HepG2 (cell line): ENCODE measurements around the gene SAMD14. TPM values are rescaled to one million over a fixed set of nuclear protein-coding genes. Genes with fewer than 3 reads are reported as not detected.

Source experiments
- ATAD3A ChIP-seq: sonication (generic); formaldehyde crosslinking; IDR thresholded peaks from 2 replicates; pipeline ENCODE4 v1.4.0; 2020; ENCODE audit warnings: missing genetic modification reagents
- ATF6 ChIP-seq: sonication (generic); formaldehyde crosslinking; conservative IDR thresholded peaks from 2 replicates; pipeline ENCODE4 v1.4.0; 2020; ENCODE audit warnings: missing genetic modification reagents
- ELF1 ChIP-seq: sonication (generic); formaldehyde crosslinking; IDR thresholded peaks from 2 replicates; pipeline ENCODE4 v1.4.0; 2020; ENCODE audit warnings: missing genetic modification reagents
- IRX3 ChIP-seq: sonication (generic); formaldehyde crosslinking; IDR thresholded peaks from 2 replicates; pipeline ENCODE4 v1.8.1; 2023; ENCODE audit warnings: mild to moderate bottlenecking, low read depth, missing genetic modification reagents, borderline replicate concordance
- NR2F6 ChIP-seq, 2 experiments: IDR thresholded peaks; 2 replicates each; pipeline ENCODE4 v1.6.1; 2016; ENCODE audit warnings: antibody characterized with exemption in 1 of 2, mild to moderate bottlenecking in 1 of 2
- PAXIP1 ChIP-seq: sonication (generic); formaldehyde crosslinking; conservative IDR thresholded peaks from 2 replicates; pipeline ENCODE4 v1.4.0; 2020; ENCODE audit warnings: mild to moderate bottlenecking, missing genetic modification reagents, moderate library complexity
- RFX3 ChIP-seq: IDR thresholded peaks from 2 replicates; pipeline ENCODE4 v1.6.1; 2016; ENCODE audit warnings: missing biosample characterization, missing genetic modification reagents
- SMYD3 ChIP-seq: sonication (generic); formaldehyde crosslinking; IDR thresholded peaks from 2 replicates; pipeline ENCODE4 v1.8.1; 2023; ENCODE audit warnings: mild to moderate bottlenecking, missing genetic modification reagents
- SP5 ChIP-seq: IDR thresholded peaks from 2 replicates; pipeline ENCODE4 v1.6.1; 2016; ENCODE audit warnings: low read depth, borderline replicate concordance
- USF2 ChIP-seq, 2 experiments: sonication (generic) in 1 of 2; formaldehyde crosslinking in 1 of 2; IDR thresholded peaks; 2 replicates each; pipeline versions ENCODE4 v1.5.1 to v1.6.1; 2011 to 2020; ENCODE audit warnings: borderline replicate concordance in 1 of 2, low read depth in 1 of 2, low read length in 1 of 2, mild to moderate bottlenecking in 1 of 2, missing genetic modification reagents in 1 of 2, moderate library complexity in 1 of 2
- YEATS2 ChIP-seq: sonication (generic); formaldehyde crosslinking; IDR thresholded peaks from 2 replicates; pipeline ENCODE4 v1.4.0; 2020; ENCODE audit warnings: missing genetic modification reagents, borderline replicate concordance
- ZMYM3 ChIP-seq: sonication (generic); formaldehyde crosslinking; IDR thresholded peaks from 2 replicates; pipeline ENCODE4 v1.5.1; 2020; ENCODE audit warnings: mild to moderate bottlenecking, missing genetic modification reagents
- ZNF263 ChIP-seq: sonication (generic); formaldehyde crosslinking; IDR thresholded peaks from 2 replicates; pipeline ENCODE4 v1.4.0; 2020; ENCODE audit warnings: missing genetic modification reagents
- ZNF747 ChIP-seq: sonication (generic); formaldehyde crosslinking; IDR thresholded peaks from 2 replicates; pipeline ENCODE4 v1.8.1; 2023; ENCODE audit warnings: missing genetic modification reagents, mild to moderate bottlenecking, borderline replicate concordance
- ZNF766 ChIP-seq: sonication (generic); formaldehyde crosslinking; IDR thresholded peaks from 2 replicates; pipeline ENCODE4 v1.5.0; 2020; ENCODE audit warnings: missing genetic modification reagents, borderline replicate concordance
- ZNF768 ChIP-seq: sonication (generic); formaldehyde crosslinking; IDR thresholded peaks from 2 replicates; pipeline ENCODE4 v1.4.0; 2020; ENCODE audit warnings: missing genetic modification reagents
- ZNF839 ChIP-seq: sonication (generic); formaldehyde crosslinking; IDR thresholded peaks from 2 replicates; pipeline ENCODE4 v1.4.0; 2020; ENCODE audit warnings: missing genetic modification reagents, mild to moderate bottlenecking, borderline replicate concordance
- polyA plus RNA-seq, 8 experiments: library from polyadenylated mRNA; depleted of rRNA in 3 of 8; stranded (reverse) in 7 of 8; unstranded in 1 of 8; fragments of >200 nt; fragmentation: Illumina TruSeq in 4 of 8; extraction: Trizol in 4 of 8; gene quantifications; 2 replicates each; pipeline versions ENCODE4 v1.2.1 to v1.2.3, GENCODE V29; 2011 to 2016; ENCODE audit warnings: low read depth in 4 of 8, missing spikeins in 1 of 8, mixed read lengths in 1 of 8; ENCODE audit not compliant: insufficient read depth in 1 of 8
- total RNA-seq, 5 experiments: library from RNA; depleted of rRNA; stranded (reverse); fragments of >200 nt; fragmentation: Illumina TruSeq; extraction: Trizol; gene quantifications; 2 replicates each; pipeline ENCODE4 v1.2.3, GENCODE V29; 2016; ENCODE audit warnings: low read depth in 1 of 5
- TF ChIP-seq, protein P1 (sequence below): sonication (generic); formaldehyde crosslinking; IDR thresholded peaks from 2 replicates; pipeline ENCODE4 v1.5.1; 2020; ENCODE audit warnings: missing genetic modification reagents, mild to moderate bottlenecking, borderline replicate concordance

Gene SAMD14
- total and polyA plus RNA-seq, 2 of the 13 experiments (the other 11 are each of a cell fraction or from before 2014, with no cell fraction given): 0.07 to 0.22 TPM

GRCh38 chr17:50111673-50112655 is 18.0 kb downstream of the SAMD14 start (continued):
- no peak for TF ChIP-seq USF2 (IDR thresholded peaks at IDR 0.05; ENCODE audit: low read depth, low read length)
- TF ChIP-seq USF2 (CRISPR knock-in tag; IDR thresholded peaks at IDR 0.05; ENCODE audit: borderline replicate concordance): peak; percentile 70; the same call in 1 of the 2 replicates
- TF ChIP-seq ZNF768 (CRISPR knock-in tag): no peak
- TF ChIP-seq IRX3 (CRISPR knock-in tag): no peak
- TF ChIP-seq ZNF839 (CRISPR knock-in tag): peak; percentile 71; the same call in 1 of the 2 replicates
- TF ChIP-seq ZNF747 (CRISPR knock-in tag): peak; percentile 86; the same call in 1 of the 2 replicates
- TF ChIP-seq SMYD3 (CRISPR knock-in tag): no peak
- TF ChIP-seq ATF6 (CRISPR knock-in tag): no peak
- no peak for TF ChIP-seq ZNF766 (CRISPR knock-in tag)
- TF ChIP-seq, protein P1, sequence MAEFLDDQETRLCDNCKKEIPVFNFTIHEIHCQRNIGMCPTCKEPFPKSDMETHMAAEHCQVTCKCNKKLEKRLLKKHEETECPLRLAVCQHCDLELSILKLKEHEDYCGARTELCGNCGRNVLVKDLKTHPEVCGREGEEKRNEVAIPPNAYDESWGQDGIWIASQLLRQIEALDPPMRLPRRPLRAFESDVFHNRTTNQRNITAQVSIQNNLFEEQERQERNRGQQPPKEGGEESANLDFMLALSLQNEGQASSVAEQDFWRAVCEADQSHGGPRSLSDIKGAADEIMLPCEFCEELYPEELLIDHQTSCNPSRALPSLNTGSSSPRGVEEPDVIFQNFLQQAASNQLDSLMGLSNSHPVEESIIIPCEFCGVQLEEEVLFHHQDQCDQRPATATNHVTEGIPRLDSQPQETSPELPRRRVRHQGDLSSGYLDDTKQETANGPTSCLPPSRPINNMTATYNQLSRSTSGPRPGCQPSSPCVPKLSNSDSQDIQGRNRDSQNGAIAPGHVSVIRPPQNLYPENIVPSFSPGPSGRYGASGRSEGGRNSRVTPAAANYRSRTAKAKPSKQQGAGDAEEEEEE (CRISPR knock-in tag): no peak
- peak; percentile 29; the same call in 1 of the 2 replicates for TF ChIP-seq SP5 (CRISPR knock-in tag)
- peak; percentile 9; the same call in 1 of the 2 replicates for TF ChIP-seq NR2F6 (IDR thresholded peaks at IDR 0.05)
- TF ChIP-seq NR2F6 (CRISPR knock-in tag; IDR thresholded peaks at IDR 0.05): peak; percentile 15; the same call in 1 of the 2 replicates
- TF ChIP-seq ELF1 (CRISPR knock-in tag): 0 out of 2 replicates have a peak, but pooled peaks have one; percentile 34
- peak; percentile 70; the same call in 1 of the 2 replicates for TF ChIP-seq ZMYM3
- peak; percentile 75 for TF ChIP-seq PAXIP1 (CRISPR knock-in tag)
- 0 out of 2 replicates have a peak, but pooled peaks have one; percentile 10 for TF ChIP-seq ZNF263 (CRISPR knock-in tag)
- TF ChIP-seq ATAD3A (CRISPR knock-in tag): no peak
- peak; percentile 19; the same call in 1 of the 2 replicates for TF ChIP-seq YEATS2 (CRISPR knock-in tag)
- no peak for TF ChIP-seq RFX3 (CRISPR knock-in tag)
